Ishikawa (cell line): Measurements from ENCODE around the gene SNX1.

Source experiments
- CEBPB ChIP-seq: IDR thresholded peaks from 2 replicates; pipeline ENCODE4 v1.6.1; 2012
- EGR1 ChIP-seq: IDR thresholded peaks from 2 replicates; pipeline ENCODE4 v1.6.1; 2012
- EP300 ChIP-seq: IDR thresholded peaks from 2 replicates; pipeline ENCODE4 v1.6.1; 2012; ENCODE audit warnings: borderline replicate concordance
- FOXM1 ChIP-seq: IDR thresholded peaks from 2 replicates; pipeline ENCODE4 v1.6.1; 2012; ENCODE audit warnings: low read depth, borderline replicate concordance
- MAX ChIP-seq: IDR thresholded peaks from 2 replicates; pipeline ENCODE4 v1.6.1; 2012
- NFIC ChIP-seq: IDR thresholded peaks from 2 replicates; pipeline ENCODE4 v1.6.1; 2012
- RAD21 ChIP-seq: IDR thresholded peaks from 2 replicates; pipeline ENCODE4 v1.6.1; 2012; ENCODE audit warnings: low read depth
- TAF1 ChIP-seq: IDR thresholded peaks from 2 replicates; pipeline ENCODE4 v1.6.1; 2012; ENCODE audit warnings: low read depth, mild to moderate bottlenecking
- TEAD4 ChIP-seq: IDR thresholded peaks from 2 replicates; pipeline ENCODE4 v1.6.1; 2012
- YY1 ChIP-seq: IDR thresholded peaks from 2 replicates; pipeline ENCODE4 v1.6.1; 2012; ENCODE audit warnings: low read depth
- ZBTB7A ChIP-seq: IDR thresholded peaks from 2 replicates; pipeline ENCODE4 v1.6.1; 2012; ENCODE audit warnings: low read depth
- TF ChIP-seq, protein P1 (sequence below): IDR thresholded peaks from 2 replicates; pipeline ENCODE4 v1.6.1; 2012
- TF ChIP-seq, protein P2 (sequence below): IDR thresholded peaks from 2 replicates; pipeline ENCODE4 v1.6.1; 2012; ENCODE audit warnings: low read depth, mild to moderate bottlenecking

GRCh38 chr15:64067564-64068030 lies 28.2 kb upstream of the SNX1 start:
- TF ChIP-seq EP300 (no peak), EGR1 (no peak), MAX (no peak), TAF1 (no peak), YY1 (no peak), RAD21 (peak; percentile 90), NFIC (no peak), CEBPB (no peak), ZBTB7A (no peak), FOXM1 (no peak), TEAD4 (no peak)
- TF ChIP-seq, protein P1, sequence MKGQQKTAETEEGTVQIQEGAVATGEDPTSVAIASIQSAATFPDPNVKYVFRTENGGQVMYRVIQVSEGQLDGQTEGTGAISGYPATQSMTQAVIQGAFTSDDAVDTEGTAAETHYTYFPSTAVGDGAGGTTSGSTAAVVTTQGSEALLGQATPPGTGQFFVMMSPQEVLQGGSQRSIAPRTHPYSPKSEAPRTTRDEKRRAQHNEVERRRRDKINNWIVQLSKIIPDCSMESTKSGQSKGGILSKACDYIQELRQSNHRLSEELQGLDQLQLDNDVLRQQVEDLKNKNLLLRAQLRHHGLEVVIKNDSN: no peak
- TF ChIP-seq, protein P2, sequence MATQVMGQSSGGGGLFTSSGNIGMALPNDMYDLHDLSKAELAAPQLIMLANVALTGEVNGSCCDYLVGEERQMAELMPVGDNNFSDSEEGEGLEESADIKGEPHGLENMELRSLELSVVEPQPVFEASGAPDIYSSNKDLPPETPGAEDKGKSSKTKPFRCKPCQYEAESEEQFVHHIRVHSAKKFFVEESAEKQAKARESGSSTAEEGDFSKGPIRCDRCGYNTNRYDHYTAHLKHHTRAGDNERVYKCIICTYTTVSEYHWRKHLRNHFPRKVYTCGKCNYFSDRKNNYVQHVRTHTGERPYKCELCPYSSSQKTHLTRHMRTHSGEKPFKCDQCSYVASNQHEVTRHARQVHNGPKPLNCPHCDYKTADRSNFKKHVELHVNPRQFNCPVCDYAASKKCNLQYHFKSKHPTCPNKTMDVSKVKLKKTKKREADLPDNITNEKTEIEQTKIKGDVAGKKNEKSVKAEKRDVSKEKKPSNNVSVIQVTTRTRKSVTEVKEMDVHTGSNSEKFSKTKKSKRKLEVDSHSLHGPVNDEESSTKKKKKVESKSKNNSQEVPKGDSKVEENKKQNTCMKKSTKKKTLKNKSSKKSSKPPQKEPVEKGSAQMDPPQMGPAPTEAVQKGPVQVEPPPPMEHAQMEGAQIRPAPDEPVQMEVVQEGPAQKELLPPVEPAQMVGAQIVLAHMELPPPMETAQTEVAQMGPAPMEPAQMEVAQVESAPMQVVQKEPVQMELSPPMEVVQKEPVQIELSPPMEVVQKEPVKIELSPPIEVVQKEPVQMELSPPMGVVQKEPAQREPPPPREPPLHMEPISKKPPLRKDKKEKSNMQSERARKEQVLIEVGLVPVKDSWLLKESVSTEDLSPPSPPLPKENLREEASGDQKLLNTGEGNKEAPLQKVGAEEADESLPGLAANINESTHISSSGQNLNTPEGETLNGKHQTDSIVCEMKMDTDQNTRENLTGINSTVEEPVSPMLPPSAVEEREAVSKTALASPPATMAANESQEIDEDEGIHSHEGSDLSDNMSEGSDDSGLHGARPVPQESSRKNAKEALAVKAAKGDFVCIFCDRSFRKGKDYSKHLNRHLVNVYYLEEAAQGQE: no peak
